Mammary epithelial cell (primary cell): Measurements from ENCODE around the gene DOCK1.

Experiments
- CTCF ChIP-seq, 2 donors: IDR thresholded peaks in 1 of 2; conservative IDR thresholded peaks in 1 of 2; 2 replicates each; pipeline ENCODE4 v1.5.1; 2011 to 2012; ENCODE audit warnings: inconsistent platforms in 2 of 2, low read length in 2 of 2, mild to moderate bottlenecking in 2 of 2, control low read depth in 1 of 2, low read depth in 1 of 2; ENCODE audit not compliant: insufficient read depth in 1 of 2; ENCODE audit errors: extremely low read depth in 1 of 2
- EZH2 ChIP-seq: IDR thresholded peaks from 2 replicates; pipeline ENCODE4 v1.6.1; 2012; ENCODE audit warnings: low read length, inconsistent platforms, borderline replicate concordance

DNA sequence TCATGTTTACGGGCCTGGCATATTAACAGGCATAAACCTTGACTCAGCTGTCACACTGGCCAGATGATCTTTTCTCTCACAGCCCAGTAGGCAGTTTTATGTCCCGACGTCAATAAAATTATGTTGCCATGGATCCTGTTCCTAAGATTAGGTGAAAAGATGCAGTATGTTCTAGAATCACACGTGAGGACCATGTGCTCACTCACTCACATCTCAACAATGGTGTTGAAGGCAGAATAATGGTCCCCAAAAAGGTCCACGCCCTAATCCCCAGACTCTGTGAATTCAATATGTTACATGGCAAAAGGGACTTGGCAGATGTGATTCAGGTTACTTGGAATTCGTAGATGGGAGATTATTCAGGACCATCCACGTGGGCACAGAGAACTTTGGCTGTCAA is 3.5 kb downstream of the DOCK1 start:
- no peak for TF ChIP-seq CTCF (conservative IDR thresholded peaks at IDR 0.05 in 1 of 2, IDR thresholded peaks at IDR 0.05 in 1 of 2; ENCODE audit: extremely low read depth in 1 of 2, insufficient read depth in 1 of 2, low read depth in 1 of 2, low read length in 2 of 2)
- no peak for TF ChIP-seq EZH2
